ENCODE measurements around the gene NTN5.

NTN5 gene

DNA sequence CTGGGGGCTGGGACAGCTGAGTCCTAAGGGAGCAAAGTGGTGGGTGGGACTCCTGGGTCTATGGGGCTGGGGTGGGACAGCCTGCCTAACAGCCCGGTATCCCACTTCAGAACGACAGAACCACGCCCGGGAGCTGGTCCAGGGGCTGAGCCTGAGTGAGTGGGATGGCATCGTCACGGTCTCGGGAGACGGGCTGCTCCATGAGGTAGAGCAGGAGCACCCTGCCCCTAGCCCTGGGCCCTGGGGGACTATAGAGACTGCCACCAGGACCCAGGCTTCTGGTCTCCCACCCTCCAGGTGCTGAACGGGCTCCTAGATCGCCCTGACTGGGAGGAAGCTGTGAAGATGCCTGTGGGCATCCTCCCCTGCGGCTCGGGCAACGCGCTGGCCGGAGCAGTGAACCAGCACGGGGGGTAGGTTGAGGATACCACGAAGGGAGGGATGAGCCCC is 44.9 kb downstream of the NTN5 start:
- no peak for DNase-seq

DNA sequence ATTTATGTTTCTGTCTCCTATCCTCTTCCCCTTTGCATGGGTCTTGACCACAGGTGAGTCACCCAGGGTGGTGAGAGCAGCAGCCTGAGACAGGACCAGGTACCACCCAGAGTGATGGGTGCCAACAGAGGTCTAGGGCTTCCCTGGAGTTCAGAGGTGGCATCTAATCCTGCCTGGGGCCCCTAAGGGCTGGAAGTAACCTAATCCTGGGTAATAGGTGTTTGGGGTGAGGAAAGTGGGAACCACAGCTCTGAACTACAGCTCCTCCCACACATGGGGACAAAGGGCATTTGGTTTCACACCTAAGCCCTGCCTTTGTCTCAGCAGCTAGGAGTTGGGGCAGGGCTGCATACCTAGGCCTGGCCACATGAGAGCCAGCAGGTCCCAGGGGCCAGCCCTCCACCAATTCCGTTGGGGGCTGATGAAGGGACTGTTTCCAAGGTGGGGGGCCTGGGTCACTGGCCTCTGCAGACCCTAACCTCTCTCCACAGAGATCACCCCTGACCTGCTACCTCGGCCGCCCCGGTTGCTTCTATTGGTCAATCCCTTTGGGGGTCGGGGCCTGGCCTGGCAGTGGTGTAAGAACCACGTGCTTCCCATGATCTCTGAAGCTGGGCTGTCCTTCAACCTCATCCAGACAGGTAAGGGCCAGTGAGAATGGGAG is 45.5 kb downstream of the NTN5 start:
- peak; percentile 26 for DNase-seq

DNA sequence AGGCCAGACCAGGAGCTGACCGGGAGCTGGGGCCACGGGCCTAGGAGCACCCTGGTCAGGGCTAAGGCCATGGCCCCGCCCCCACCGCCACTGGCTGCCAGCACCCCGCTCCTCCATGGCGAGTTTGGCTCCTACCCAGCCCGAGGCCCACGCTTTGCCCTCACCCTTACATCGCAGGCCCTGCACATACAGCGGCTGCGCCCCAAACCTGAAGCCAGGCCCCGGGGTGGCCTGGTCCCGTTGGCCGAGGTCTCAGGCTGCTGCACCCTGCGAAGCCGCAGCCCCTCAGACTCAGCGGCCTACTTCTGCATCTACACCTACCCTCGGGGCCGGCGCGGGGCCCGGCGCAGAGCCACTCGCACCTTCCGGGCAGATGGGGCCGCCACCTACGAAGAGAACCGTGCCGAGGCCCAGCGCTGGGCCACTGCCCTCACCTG is 46.9 kb downstream of the NTN5 start:
- no peak for DNase-seq

DNA sequence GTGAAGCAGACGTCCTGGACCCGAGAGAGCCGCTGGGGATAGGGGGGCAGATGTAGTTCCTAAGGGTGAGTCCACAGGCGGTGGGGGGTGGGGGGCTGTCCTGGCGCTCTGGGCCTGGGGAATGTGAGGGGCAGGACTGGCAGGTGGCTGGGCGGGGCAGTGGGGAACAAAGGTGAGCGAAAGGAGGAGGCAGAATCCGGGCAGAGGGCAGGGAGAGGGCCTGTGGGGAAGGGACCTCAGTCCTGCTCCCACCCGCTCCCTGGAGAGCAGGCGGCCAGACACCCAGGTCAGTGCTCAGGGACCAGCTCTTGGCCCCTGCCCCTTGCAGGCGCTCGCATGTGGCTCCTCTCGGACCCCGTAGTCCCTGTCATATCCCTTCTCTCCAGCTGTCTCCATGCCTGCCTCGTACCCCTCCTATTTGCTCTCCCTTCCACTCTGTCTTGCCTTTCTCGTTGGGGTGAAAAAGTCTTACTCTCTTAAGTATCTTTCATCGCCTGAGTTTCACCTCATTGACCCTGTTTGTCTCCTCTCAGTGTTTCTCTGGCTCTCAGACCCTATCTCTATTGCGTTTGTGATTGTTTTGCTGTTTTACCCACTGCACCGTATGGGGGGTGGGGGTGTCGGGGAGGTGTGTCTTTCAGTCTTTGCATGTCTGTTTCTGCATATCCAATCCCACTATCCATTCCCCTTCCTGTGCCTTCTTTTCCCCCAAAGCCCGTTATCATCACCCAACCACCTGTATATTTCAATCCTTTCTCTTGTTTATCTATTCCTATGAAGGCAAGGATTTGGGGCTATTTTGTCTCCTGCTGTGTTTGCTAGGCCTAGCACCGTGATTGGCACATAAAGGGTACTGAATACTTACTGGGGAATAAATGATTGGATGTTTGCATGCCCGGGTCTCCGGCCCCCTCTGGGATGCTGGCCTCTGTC is 47.8 kb downstream of the NTN5 start:
- DNase-seq: no peak

DNA sequence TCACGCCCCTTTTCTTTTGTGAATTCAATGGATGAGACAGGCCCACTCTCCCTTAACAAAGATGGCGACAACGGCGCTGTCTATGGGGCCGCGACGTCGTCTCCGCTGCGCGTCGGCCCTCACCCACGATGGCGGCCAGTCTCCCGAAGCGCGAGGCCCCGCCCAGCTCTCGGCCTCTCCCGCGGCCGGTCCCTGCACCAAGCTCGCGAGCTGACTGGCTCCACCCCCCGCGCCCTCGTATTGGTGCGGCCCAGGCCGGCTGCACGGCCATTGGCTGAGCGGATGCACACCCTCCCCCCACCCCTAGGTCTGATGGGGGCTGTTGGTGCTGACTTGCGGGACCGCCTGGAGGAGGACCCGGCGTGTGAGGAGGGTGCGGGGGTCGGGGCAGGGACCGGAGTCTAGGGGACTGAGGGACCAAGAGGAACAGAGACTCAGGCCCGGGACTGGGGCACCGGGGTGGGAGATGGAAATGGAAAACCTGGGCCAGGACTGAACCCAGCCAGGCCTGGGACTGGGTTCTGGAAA is 48.7 kb downstream of the NTN5 start:
- DNase-seq: peak; percentile 98

DNA sequence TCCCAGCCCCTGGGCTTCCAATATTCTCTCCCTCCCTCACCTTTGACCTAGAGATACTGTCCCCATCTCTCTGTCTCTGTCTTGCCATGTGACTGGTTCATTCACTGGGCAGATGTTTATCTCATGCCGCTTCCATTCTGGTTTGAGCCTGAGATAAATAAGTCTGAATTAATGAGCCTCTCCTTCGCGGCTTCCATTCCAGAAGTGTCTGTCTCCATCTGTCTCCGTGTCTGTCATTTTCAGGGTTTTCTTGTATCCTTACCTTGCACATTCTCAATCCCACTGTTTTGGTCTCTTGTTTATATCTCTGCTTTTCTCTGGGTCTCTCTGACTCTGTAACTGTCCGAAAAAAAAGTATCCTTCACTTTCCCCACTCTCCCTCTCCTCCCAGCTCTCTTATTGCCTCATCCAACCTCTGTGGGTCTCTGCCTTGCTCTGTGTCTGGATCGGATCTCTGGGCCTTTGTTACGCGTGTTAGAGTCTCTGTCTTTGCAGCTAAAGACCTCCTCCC is 49.2 kb downstream of the NTN5 start:
- no peak for DNase-seq

DNA sequence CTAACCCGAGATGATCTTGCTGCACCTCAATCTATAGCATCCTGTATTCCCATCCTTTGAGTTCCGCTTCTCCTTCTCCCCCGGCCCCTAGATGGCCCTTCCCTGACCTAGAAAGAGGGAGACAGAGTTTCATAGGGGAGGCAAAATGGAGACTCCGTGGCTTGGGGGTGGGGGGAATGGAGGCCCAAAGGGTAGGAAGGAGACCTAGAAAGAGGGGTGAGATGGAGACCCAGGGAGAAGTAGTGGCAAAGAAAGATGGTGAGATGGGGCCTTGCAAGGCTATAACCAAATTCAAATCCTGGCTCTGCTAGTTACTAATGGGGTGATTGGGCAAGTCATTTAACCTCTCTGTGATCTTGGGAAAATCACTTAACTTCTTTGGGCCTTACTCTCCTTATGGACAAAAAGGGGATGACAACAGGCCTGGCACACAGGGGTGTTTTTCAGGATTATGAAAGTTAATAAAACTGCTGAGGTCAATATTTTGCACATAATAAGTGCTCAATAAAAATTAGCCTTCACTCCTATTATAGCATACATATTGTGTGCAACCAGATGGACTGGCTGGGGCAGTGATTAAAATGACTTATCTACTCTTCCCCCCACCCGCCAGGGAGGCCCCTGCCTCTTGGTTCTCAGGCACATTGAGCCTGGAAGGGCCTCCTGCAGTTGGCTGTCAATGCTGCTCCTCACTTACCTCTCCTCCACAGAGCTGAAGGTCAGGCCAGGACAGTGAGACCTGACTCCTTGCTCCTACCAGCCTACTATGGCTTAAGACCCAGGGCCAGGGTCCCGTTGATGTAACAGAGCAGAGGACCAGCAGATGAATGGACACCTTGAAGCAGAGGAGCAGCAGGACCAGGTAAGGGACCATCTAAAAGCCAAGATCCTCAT is 52.9 kb downstream of the NTN5 start:
- DNase-seq: no peak

DNA sequence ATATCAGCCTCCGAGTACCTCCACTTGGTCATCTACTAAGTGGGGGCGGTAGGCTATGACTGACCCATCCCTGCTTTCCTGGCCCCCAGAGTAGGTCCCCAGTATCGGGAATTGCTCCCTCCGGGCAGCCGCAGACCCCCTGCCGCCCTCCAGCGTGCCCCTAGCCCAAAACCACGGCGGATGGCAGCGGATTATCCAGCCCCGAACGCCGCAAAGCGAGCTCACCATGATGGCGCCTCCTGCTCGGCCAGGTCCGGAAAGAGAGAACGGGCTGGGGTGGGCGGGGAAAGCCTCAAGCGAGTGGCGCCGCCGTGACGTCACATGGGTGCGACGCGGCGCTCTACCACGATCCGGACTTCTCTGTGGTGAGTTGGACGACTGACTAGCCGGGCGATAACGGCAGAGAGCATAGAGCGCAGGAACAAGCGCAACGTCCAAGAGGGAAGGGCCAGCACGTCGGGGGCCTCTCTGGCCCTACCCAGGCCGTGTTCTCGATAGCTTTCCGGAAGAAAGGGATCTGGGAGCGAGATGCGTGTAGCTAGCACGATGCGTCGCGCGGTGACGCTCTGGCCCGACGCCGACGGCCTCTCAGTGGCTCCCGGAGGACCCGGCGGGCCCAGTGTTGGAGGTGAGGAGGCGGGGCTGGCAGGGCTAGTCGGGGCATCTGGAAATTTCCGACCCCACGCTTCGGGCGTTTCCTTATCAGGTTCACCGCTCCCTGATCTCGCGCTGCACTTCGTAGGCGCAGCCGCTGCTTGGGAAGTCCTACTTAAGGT is 53.7 kb downstream of the NTN5 start, which contains the start of the genes RPL18 and SPHK2:
RPL18 (minus strand) TSS at position 263 of the 776 bp plus-strand sequence; CDS start at position 228, 35 bp downstream.
SPHK2 (plus strand) TSS at position 591 of the 776 bp plus-strand sequence. CDS start 1,009 bp downstream, outside the sequence.
- DNase-seq: peak; percentile 96

DNA sequence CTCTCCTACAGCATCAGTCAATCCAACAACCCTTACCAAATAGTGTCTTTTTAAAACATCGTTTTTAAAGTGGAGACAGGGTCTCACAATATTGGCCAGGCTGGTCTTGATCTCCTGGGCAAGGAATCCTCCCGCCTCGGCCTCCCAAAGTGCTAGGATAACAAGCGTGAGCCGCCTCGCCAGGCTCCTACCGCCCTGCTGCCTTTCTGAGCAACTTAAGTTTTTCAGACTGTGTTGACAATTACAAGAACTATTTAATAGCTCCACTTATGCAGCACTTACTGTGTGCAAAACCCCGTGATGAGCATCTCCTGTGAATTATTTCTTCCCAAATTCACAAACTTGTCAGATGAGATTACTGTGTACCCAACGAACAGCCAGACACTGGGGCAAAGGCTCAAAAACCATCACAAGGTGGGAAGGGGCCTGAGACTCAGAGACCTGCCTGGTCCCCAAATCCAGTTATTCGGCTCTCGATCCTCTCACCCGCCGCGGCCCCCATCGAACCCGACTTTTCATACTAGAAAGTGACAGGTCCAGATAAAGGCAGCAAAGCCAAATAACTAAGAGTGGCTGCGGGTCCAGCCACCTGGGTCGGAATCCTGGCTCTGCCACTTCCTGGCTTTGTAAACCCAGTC is 54.4 kb downstream of the NTN5 start:
- no peak for DNase-seq

DNA sequence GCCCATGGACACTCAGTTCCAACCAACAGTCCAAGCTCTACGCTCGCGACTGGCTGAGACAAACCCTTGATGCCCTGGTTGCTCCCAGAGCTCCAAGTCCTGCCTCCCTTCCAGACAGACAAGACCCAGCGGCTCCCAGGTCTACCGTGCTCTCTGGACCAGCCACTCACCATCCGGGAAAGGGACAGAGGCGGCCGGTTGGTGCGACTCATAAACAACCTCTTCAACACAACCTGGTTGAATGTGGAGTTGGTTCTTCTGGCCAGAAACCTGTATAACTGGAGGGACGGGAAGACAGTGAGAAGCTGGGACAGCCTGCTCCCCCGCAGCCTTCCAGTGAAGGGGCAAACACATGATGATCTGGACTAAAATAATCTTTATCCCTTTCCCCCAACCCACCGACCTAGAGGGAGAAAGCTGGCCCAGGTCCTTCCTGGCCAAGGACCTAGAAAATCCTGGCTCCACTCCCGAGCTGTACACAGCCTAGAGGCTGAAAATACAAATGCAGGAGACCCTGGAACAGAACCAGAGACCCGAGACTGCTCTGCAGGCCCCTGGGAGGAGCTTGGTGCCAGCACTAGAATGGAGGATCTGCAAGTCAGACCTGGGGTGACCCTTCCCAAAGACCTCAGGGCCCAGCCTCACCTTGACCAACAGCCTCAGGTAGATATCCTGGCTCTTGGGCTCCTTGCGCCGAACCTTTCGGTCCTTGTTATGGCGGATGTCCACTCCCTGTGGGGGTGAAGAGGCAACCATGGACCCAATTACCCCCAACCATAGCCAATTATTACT is 55.5 kb downstream of the NTN5 start:
- DNase-seq: no peak

DNA sequence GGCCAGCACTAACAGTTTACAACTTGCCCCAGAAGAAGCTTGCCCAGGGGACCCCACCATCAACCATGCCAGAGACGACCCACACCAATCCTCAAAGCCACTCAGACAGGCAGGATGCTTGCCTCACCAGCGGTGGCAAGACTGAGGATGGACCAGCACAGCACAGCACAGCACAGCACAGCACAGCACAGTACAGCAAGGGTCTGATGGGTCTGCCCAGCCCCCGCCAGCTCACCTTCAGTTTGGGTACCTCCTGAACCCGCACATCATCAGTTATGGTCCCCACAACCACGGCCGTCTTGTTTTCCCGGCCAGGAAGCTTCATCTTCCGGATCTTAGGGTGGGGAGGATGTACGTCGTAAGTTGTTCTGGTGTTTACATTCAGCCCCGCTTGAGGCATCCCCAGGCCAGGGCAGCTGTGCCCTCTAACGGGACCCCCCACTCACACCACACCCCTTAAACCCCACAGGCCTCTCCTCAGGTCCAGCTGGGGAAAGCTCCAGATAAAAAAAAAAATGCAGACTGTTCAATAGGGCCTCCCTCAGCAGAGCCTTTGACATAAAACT is 56.2 kb downstream of the NTN5 start:
- DNase-seq: no peak

DNA sequence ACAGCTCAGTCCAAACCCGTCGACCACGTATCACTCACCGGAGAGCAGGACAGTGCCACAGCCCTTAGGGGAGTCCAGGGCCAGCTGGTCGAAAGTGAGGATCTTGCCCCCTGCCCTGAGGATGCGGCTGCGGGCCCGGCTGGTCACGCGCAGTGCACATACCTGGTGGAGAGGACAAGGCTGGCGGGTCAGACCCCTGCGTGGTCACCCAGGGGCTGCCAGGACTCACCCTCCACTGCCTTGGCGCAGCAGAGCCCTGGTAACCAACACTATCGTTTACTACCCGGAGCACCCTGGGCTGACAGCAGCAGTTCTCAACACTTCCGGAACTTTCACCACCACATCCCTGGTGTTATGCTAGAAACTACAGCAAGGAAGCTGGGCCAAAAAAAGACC is 56.8 kb downstream of the NTN5 start:
- DNase-seq: no peak

DNA sequence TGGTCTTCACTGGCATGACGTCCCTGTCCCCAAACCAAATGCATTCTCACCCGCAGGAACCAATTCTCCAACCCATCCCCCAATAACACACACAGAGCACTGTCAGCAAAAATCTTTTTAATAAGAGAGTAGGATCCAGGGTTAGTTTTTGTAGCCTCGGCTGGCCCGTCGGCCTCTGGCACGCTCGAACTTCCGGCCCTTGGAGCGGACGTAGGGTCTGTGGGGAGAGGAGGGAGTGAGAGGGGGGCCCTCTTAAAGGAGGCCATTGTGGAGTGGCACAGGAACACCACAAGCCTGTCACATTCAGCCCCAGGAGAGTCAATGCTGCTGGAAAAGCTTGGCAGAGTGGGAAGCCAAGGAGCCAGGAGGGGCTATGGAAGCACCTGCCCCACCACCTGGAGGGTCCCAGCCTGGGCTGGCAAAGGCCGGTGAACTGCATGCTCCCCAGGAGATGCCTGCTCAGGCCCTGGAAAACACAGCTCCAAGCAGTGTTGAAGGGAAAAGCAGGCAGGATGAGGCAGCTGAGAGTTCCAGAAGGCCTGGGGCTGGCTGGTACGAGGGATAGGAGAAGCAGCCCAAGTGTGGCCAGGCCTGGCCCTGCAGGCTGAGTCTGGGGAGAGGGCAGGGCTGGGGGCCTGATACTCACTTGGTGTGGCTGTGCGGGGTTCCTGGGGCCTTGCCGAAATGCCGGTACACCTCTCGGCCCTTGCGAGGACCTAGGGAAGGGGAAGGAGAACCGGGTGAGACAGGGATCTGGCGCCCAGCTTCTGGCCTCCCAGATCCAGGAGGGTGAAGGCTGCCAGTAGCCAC is 57.4 kb downstream of the NTN5 start:
- DNase-seq: no peak

DNA sequence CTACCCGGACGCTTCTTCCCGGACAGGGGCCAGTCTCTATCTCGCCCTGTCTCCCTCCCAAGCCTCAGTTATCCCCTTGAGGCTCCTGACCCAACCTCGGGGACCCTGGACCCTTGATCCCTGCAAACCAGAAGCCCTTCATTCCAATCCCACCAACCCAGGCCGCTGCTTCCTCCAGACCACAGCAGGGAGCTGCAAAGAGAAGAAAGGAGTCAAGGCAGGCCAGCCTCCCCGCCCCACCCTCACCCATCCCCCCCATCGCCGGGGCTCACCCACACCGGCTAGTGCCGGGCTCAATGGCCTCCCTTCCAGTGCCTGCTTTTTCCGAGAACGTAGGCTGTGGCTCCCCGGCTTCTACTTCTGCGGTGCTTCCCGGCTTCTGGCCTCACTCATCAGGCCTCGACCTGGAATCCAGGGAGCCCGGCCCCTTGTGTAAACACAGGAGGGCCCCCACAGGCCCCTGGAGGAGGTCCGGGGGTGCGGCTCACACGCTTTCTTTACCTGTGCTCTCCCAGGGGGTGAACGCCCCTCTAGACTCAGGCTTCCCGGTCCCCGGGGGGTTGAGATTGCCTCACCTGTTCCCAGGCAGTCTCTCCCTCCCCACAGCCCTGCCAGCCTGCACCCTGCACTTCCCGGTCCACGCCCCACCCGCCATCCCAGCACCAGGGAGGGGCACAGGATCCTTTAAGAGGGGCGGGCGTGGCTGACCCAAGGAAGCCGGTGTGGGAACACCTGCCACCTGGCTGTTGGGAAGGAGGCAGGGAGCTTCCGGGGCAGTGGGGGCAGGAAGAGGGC is 58.2 kb downstream of the NTN5 start, which contains the start of gene FAM83E:
FAM83E (minus strand) TSS at position 641 of the 795 bp plus-strand sequence. CDS start 1,704 bp downstream, outside the sequence.
- peak; percentile 15 for DNase-seq

DNA sequence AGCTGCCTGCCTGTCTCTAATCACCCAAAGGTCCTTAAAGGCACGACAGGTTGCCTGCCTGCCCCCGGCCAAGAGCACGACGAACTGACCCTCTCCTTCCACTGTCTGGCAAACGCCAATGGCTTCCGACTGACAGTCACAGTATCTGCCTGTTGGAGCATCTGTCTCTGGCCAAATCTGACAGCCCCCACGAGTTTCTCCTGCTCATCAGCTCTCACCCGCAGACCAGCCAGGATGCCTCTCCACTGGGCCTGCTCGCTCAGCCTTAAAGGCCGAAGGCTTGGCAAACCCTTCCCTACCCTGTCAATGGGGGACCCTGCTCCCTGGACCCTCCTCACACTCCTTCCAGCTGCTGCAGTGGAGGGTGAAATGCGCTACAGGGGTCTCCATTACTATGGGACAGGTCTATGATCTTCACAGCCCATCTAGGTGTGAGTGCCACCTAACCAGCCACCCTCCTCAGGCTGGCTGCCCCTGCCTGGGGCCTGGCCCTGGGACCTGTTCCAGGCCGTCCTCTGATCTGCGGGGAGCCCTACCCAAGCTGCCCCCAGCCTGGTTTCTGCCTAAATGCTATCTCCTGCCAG is 58.9 kb downstream of the NTN5 start:
- peak; percentile 19 for DNase-seq

DNA sequence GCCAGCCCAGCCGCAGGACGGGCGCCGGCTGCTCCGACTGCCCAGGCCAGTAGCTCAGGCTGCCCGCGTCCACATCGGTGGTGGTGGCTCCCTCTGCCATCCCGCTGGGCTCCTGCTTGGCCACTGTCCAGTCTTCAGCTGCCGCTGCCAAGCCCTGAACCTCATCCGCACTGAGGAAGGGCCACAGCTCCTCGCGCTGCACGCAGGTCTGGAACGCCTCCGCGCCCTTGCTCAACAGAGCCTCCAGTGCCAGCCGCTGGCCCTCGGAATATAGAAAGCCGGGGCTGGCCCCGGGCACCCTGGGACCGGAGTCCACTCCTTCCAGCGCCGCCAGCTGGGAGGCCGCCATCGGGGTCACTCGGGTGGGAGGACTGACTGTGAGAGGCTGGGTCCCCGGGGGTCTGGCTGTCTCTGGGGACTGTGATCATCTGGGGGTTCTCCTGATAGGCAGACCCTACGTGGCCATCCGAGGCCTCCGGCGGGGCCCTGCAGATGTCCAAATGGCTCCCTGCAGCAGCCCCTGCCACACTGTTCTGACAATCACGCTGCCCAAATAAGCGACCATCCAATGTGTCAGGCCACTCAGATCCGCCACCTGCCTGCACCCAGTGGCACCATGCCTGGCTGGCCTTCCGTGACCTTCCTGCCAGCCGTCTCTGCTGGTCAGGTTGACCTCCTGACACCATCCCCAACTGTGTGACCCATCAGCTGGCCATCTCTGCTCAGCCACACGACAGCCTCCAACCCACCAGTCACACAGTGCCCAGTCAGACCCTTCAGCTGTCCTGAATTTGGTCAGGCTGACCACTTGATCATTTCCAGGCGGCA is 59.6 kb downstream of the NTN5 start:
- DNase-seq: no peak
